ENCODE results near the gene EFL1. TPM values are rescaled to one million over a fixed set of nuclear protein-coding genes. Genes with fewer than 3 reads are reported as not detected.

The EFL1 gene
- total and polyA plus RNA-seq, 2 of the 4 experiments (the other 2 are of a cell fraction), result 10.1 to 24.6 TPM

GRCh38 chr15:82183121-82184031 is 79.2 kb downstream of the EFL1 start:
- Histone ChIP-seq H3K27me3 (ENCODE audit: control insufficient read depth, insufficient read depth, low read length) (no peaks in the 10 kb centered on the region), H4K5ac (ENCODE audit: low read depth, low read length) (no peak overlapping the region), H4K20me1 (ENCODE audit: insufficient read depth, low read length) (peaks cover under 1% of the 10 kb centered on the region; the same call in 1 of the 2 replicates), H3K79me1 (ENCODE audit: low read depth in 1 of 2, low read length in 2 of 2) (peaks cover 3 to 14% of the 10 kb centered on the region in 2 experiments; a peak in 2 of 4 replicates), H3K9ac (ENCODE audit: low read depth, low read length) (no peak overlapping the region), H3K36me3 (ENCODE audit: control insufficient read depth, insufficient read depth, low read length) (no peaks in the 10 kb centered on the region), H2BK5ac (ENCODE audit: low read depth, low read length, poor library complexity, severe bottlenecking) (peak overlapping the region; percentile 32), H3K4me3 (ENCODE audit: insufficient read depth, low read depth, low read length) (no peak overlapping the region), H2BK15ac (ENCODE audit: low read depth, low read length) (no peak overlapping the region), H3K14ac (replicated peaks; ENCODE audit: low read depth, low read length) (peak overlapping the region; percentile 44), H3K4ac (ENCODE audit: low read depth, low read length) (no peak overlapping the region), H4K91ac (ENCODE audit: insufficient read depth, low read depth, low read length) (no peak overlapping the region), H2BK20ac (ENCODE audit: low read depth, low read length) (no peak overlapping the region), H4K8ac (ENCODE audit: low read depth in 2 of 2, low read length in 2 of 2) (no peak overlapping the region), H2AFZ (replicated peaks; ENCODE audit: low read length, poor library complexity) (no peak overlapping the region), H2AK9ac (replicated peaks; ENCODE audit: low read depth, low read length, poor library complexity) (peak overlapping the region; percentile 35), H3K9me3 (ENCODE audit: control insufficient read depth, insufficient read depth, low read length) (no peaks in the 10 kb centered on the region), H3K9me1 (ENCODE audit: insufficient read depth, low read length) (peaks cover 9% of the 10 kb centered on the region), H2AK5ac (ENCODE audit: low read depth, low read length) (no peak overlapping the region), H3K4me1 (ENCODE audit: control insufficient read depth, insufficient read depth, low read length) (peaks cover 5% of the 10 kb centered on the region), H3K23ac (ENCODE audit: low read depth, low read length) (no peak overlapping the region), H2BK120ac (ENCODE audit: low read depth, low read length) (no peak overlapping the region), H3K56ac (ENCODE audit: extremely low read depth, insufficient read depth, low read length) (no peak overlapping the region), H3K27ac (ENCODE audit: insufficient read depth, low read length) (no peak overlapping the region), H3K18ac (ENCODE audit: low read depth, low read length) (no peak overlapping the region), H3K4me2 (ENCODE audit: low read depth, low read length) (peak overlapping the region; percentile 35)
- in situ Hi-C loops (cut with MboI; ENCODE audit: low sequenced_read_pairs), result no loop called here
- intact Hi-C loops (cut with micrococcal nuclease), result no loop called here
- peak; percentile 96 for DNase-seq
- dilution Hi-C loops (cut with HindIII; ENCODE audit: low sequenced_read_pairs, unreplicated experiment), result no loop called here
- peak; percentile 98 for ATAC-seq (ENCODE audit: low read depth)
- BruUV-seq (replicated peaks), result no TSS peak
- TF ChIP-seq SMC3 (IDR thresholded peaks at IDR 0.05; ENCODE audit: low read depth, low read length) (peak; percentile 8; the same call in 1 of the 2 replicates), BHLHE40 (IDR thresholded peaks at IDR 0.05; ENCODE audit: low read depth, low read length) (no peak)
- no CpG with 5 or more reads among the region's 2 CpGs for WGBS, 2 experiments (ENCODE audit: extremely low coverage in 2 of 2, insufficient read length in 1 of 2)
- ChIA-PET CTCF (interaction anchor here (0.7 kb wide), 1 partner anchor 25 kb away, joined by 3 read pairs; no protein-coding TSS in a partner anchor), POLR2A (ENCODE audit: unreplicated experiment) (no interaction called here)
